GM12801 (cell line): ENCODE measurements around the gene URB1.

Experiments used
- CTCF ChIP-seq: IDR thresholded peaks from one replicate; pipeline ENCODE4 v1.5.1; 2011; ENCODE audit warnings: control low read depth; ENCODE audit not compliant: insufficient read length; ENCODE audit errors: extremely low read depth

URB1 gene

DNA sequence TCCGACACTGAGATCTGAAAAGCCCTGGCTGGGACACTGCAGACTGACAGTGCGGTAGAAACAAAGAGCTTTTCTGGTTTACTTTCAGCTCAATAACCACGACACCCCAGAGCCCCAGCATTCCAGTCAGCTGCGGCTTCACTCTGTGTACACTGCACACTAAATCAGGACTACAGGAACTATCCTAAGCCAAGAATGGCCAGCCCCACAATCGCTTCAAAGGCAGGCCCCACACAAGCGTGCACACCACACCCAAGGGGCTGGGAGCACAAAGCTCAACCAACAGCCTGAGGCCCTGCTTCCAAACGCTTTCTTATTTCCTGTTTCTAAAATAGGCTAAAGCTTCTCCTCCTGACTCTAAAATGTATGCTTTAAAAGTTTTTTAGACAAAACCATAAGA, 28.4 kb downstream of the URB1 start:
- TF ChIP-seq CTCF = no peak

- no peak for TF ChIP-seq CTCF
Observed at GRCh38 chr21:32360401-32360975, 32.3 kb downstream of the URB1 start.

- TF ChIP-seq CTCF = no peak
Observed at GRCh38 chr21:32359719-32360260, 33.0 kb downstream of the URB1 start.

DNA sequence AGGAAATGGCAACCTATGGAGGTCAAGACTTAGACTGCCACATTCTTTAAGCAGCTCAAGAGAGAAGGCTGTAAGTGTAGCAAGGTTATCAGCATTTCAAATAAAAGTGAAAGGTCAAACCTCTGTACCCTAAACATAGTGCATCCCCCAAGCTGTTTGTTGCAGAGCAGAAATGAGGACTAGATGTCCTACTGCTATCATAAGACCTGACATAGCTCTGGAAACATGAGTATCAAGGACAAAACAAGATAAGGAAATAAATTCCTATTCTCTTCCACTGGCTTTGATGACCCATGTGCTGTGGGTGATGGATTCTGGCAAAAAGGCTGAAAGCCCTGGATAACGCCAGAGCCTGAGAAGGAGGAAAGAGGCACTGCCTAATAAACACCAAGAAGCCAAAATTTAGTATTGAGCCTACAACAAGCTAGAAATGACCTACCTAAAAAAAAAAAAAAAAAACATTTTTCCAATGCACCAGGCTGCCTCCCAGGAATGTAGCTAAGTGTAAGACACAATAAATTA, 35.9 kb downstream of the URB1 start:
- no peak for TF ChIP-seq CTCF

DNA sequence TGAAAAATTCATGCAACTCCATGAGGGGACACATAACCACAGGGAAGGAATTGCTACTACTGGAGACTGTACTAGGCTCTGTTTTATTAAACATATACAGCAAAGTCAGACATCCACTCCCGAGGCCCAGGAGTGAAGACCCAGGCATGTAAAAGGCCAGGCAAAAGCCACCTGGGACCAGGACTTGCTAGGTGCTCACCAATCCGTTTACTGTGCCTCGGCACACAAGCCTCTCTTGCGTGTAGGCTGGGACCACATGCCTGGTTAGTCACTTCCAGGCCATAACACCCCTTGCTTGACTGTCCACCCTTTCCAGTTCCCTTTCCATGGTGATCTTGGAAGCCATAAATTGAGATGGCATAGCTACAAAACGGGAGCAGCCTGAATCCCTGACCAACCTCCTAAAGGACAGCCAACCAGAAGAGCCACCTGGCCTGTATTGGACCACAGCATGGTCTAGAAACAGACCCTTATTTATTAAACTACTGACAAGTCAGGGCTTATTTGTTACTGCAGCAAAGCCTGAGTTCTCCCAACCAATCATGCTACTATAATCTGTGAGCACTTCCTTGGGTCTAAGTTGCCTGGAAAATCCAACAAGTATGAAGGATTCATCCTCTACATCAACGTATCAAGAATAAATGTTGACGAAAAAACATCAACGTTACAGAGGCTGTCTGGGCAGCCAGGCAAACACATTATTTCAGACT, 39.7 kb downstream of the URB1 start:
- no peak for TF ChIP-seq CTCF

DNA sequence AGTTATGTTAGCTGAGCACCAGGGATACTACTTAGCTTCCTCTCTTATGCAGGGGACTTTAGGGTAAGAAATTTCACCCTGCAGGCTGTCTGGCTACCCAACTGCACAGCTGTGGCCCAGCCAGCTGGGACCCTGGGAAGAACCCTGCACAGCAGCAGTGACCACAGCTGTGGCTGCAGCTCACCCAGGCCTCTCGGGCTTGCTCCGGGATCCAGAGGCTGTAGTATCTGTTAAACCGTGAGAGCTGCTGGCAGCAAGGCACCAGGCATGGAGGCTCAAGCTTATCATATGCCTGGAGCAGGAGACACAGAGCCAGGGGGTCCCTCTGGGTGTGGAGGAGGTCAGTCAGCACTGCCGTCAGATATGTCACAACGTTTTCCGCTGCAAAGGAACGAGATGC, 40.3 kb downstream of the URB1 start:
- no peak for TF ChIP-seq CTCF

GRCh38 chr21:32351428-32351827, 41.4 kb downstream of the URB1 start:
- TF ChIP-seq CTCF = no peak
